Endothelial cell of umbilical vein (primary cell): Measurements from ENCODE around the gene DNAJC12. TPM values are rescaled to one million over a fixed set of nuclear protein-coding genes. Genes with fewer than 3 reads are reported as not detected.

Experiments used
- BruUV-seq: library from RNA; stranded (reverse); fragments of 400-500 nt; replicated peaks from 2 replicates; lab custom pipeline; 2021; lab: Mats Ljungman, UMichigan
- CTCF ChIA-PET: fragments of 300-600, 350-600 bp; sonication (Branson Sonifier 250); formaldehyde crosslinking; loops from one replicate; lab custom pipeline; 2021; ENCODE audit warnings: antibody characterized with exemption, inconsistent platforms; lab: Charles Lee
- POLR2A ChIA-PET: fragments of 300-600, 350-600 bp; sonication (Branson Sonifier 250); formaldehyde crosslinking; loops from one replicate; lab custom pipeline; 2021; ENCODE audit warnings: antibody characterized with exemption, inconsistent platforms; lab: Charles Lee
- DNase-seq: peaks from one replicate; pipeline ENCODE4 v3.0.0-alpha.2; 2011; ENCODE audit warnings: low read depth, low spot score
- FAIRE-seq: peaks from 2 replicates; lab custom pipeline; 2011; peaks lifted over from hg19 to GRCh38; lab: Jason Lieb, UNC
- H2AFZ ChIP-seq: 2 replicates; pipeline ENCODE4 v1.6.0; 2012; ENCODE audit warnings: low read depth, low read length, control low read depth, inconsistent platforms
- H3K27ac ChIP-seq: 2 replicates; pipeline ENCODE4 v1.5.1; 2011; ENCODE audit warnings: low read depth, mild to moderate bottlenecking, control low read depth, low read length, moderate library complexity; ENCODE audit not compliant: insufficient read depth
- H3K27me3 ChIP-seq, 2 experiments: 2 replicates each; pipeline versions ENCODE4 v1.6.0 to v1.6.1; 2011; ENCODE audit warnings: low read length in 2 of 2, mixed read lengths in 1 of 2; ENCODE audit not compliant: control insufficient read depth in 2 of 2, insufficient read depth in 2 of 2
- H3K36me3 ChIP-seq, 2 experiments: 2 replicates in 1 of 2; 3 replicates in 1 of 2; pipeline ENCODE4 v1.5.1; 2011; ENCODE audit warnings: low read length in 2 of 2, mild to moderate bottlenecking in 1 of 2, moderate library complexity in 1 of 2; ENCODE audit not compliant: control insufficient read depth in 2 of 2, insufficient read depth in 2 of 2; ENCODE audit errors: extremely low read depth in 1 of 2
- H3K4me1 ChIP-seq: 3 replicates; pipeline ENCODE4 v1.5.1; 2011; ENCODE audit warnings: mild to moderate bottlenecking, low read length; ENCODE audit not compliant: control insufficient read depth, insufficient read depth; ENCODE audit errors: extremely low read depth
- H3K4me2 ChIP-seq: 2 replicates; pipeline ENCODE4 v1.6.1; 2011; ENCODE audit warnings: low read length, control low read depth, mixed read lengths; ENCODE audit not compliant: insufficient read depth
- H3K4me3 ChIP-seq, 3 experiments: fragments of 200-600 bp in 1 of 3; sonication (generic), shearing (Covaris generic) in 1 of 3; replicated peaks in 1 of 3; 2 replicates each; pipeline ENCODE4 v1.5.1; 2011 to 2016; ENCODE audit warnings: control low read depth in 3 of 3, low read length in 3 of 3, mild to moderate bottlenecking in 2 of 3, inconsistent platforms in 1 of 3, low read depth in 1 of 3, moderate library complexity in 1 of 3; ENCODE audit not compliant: insufficient read depth in 1 of 3
- H3K79me2 ChIP-seq: 2 replicates; pipeline ENCODE4 v1.6.0; 2012; ENCODE audit warnings: low read length, inconsistent platforms; ENCODE audit not compliant: control insufficient read depth, insufficient read depth
- H3K9ac ChIP-seq: replicated peaks from 2 replicates; pipeline ENCODE3; 2011; ENCODE audit warnings: low read length, control low read depth; ENCODE audit not compliant: insufficient read depth; ENCODE audit errors: extremely low read depth
- H3K9me1 ChIP-seq: replicated peaks from 3 replicates; pipeline ENCODE4 v1.6.0; 2011; ENCODE audit warnings: mild to moderate bottlenecking, low read length; ENCODE audit not compliant: control insufficient read depth, insufficient read depth; ENCODE audit errors: extremely low read depth
- H3K9me3 ChIP-seq: replicated peaks from 2 replicates; pipeline ENCODE4 v1.5.1; 2012; ENCODE audit warnings: low read length, inconsistent platforms; ENCODE audit not compliant: control insufficient read depth, insufficient read depth
- H4K20me1 ChIP-seq: replicated peaks from 2 replicates; pipeline ENCODE3; 2011; ENCODE audit warnings: mild to moderate bottlenecking, low read length; ENCODE audit not compliant: control insufficient read depth, insufficient read depth; ENCODE audit errors: extremely low read depth
- CTCF ChIP-seq, 2 donors: IDR thresholded peaks; 1 replicate in 1 of 2; 2 replicates in 1 of 2; pipeline ENCODE4 v1.5.1; 2011; ENCODE audit warnings: low read length in 2 of 2, mild to moderate bottlenecking in 2 of 2, moderate library complexity in 2 of 2, control low read depth in 1 of 2, inconsistent platforms in 1 of 2, low read depth in 1 of 2; ENCODE audit not compliant: insufficient read depth in 1 of 2; ENCODE audit errors: extremely low read depth in 1 of 2
- EZH2 ChIP-seq: IDR thresholded peaks from 2 replicates; pipeline ENCODE4 v1.6.1; 2012; ENCODE audit warnings: borderline replicate concordance, low read depth, mild to moderate bottlenecking, moderate library complexity, low read length, inconsistent platforms; ENCODE audit not compliant: severe bottlenecking
- FOS ChIP-seq: IDR thresholded peaks from 2 replicates; pipeline ENCODE4 v1.6.1; 2011; ENCODE audit warnings: mild to moderate bottlenecking, low read length, moderate library complexity, borderline replicate concordance; ENCODE audit not compliant: insufficient read depth
- GATA2 ChIP-seq: IDR thresholded peaks from 2 replicates; pipeline ENCODE4 v1.7.0; 2011; ENCODE audit warnings: low read depth, mild to moderate bottlenecking, moderate library complexity, mixed read lengths, low read length; ENCODE audit not compliant: insufficient read length, insufficient read depth
- JUN ChIP-seq: IDR thresholded peaks from 2 replicates; pipeline ENCODE4 v1.6.1; 2011; ENCODE audit warnings: borderline replicate concordance, low read depth; ENCODE audit not compliant: insufficient read length, insufficient read depth
- MAX ChIP-seq: IDR thresholded peaks from 2 replicates; pipeline ENCODE4 v1.6.1; 2011; ENCODE audit not compliant: insufficient read depth, insufficient read length
- MYC ChIP-seq: IDR thresholded peaks from one replicate; pipeline ENCODE4 v1.6.1; 2011; ENCODE audit warnings: mild to moderate bottlenecking, low read depth, low read length
- POLR2A ChIP-seq: IDR thresholded peaks from 2 replicates; pipeline ENCODE4 v1.6.1; 2012; ENCODE audit warnings: low read depth, mild to moderate bottlenecking, control low read depth, low read length
- POLR2AphosphoS5 ChIP-seq: IDR thresholded peaks from 2 replicates; pipeline ENCODE4 v1.6.1; 2012; ENCODE audit warnings: low read depth, mild to moderate bottlenecking, control low read depth, low read length, moderate library complexity; ENCODE audit not compliant: insufficient read depth
- dilution Hi-C: fragments of 300-500 bp; cut with MboI; formaldehyde crosslinking; loops from one replicate; pipeline ENCODE4 v1.15.0; 2019; ENCODE audit warnings: low sequenced_read_pairs; ENCODE audit not compliant: extremely low pct_ligation_motif_present
- intact Hi-C: fragments of 100-400 bp; cut with micrococcal nuclease; formaldehyde crosslinking; loops from one replicate; pipeline ENCODE4 v1.10.0; 2022
- polyA plus RNA-seq, 4 experiments: library from polyadenylated mRNA; depleted of rRNA in 3 of 4; stranded (reverse) in 3 of 4; unstranded in 1 of 4; fragments of >200 nt; gene quantifications; 2 replicates each; pipeline versions ENCODE4 v1.2.1 to v1.2.3, GENCODE V29; 2011 to 2012; ENCODE audit warnings: missing spikeins in 1 of 4
- total RNA-seq: library from RNA; stranded (reverse); gene quantifications from 2 replicates; pipeline ENCODE4 v1.2.3, GENCODE V29; 2021

DNAJC12 gene
- total and polyA plus RNA-seq, 2 donors (not counting 3 experiments of a cell fraction or from before 2014, with no cell fraction given): 0.54 to 1.0 TPM

GRCh38 chr10:67794909-67795460, 43.0 kb downstream of the DNAJC12 start:
- dilution Hi-C loops: no loop called here

GRCh38 chr10:67794256-67794655, 43.7 kb downstream of the DNAJC12 start:
- Histone ChIP-seq H3K9me3 (no peaks in the 10 kb centered on the region), H3K4me3 (no peak overlapping the region), H3K27me3 (peaks cover 0 to 2% of the 10 kb centered on the region in 2 experiments), H3K36me3 (no peaks in the 10 kb centered on the region), H3K79me2 (no peaks in the 10 kb centered on the region), H3K4me1 (no peaks in the 10 kb centered on the region), H3K9ac (no peak overlapping the region), H4K20me1 (no peaks in the 10 kb centered on the region), H2AFZ (no peak overlapping the region), H3K4me2 (no peak overlapping the region), H3K9me1 (no peaks in the 10 kb centered on the region), H3K27ac (no peak overlapping the region)
- CTCF ChIA-PET: interaction anchor here (0.7 to 1.1 kb wide), 2 partner anchors 8 to 10 kb away, joined by 3 read pairs; no protein-coding TSS in a partner anchor
- no peak for TF ChIP-seq EZH2
- TF ChIP-seq GATA2: no peak
- no peak for TF ChIP-seq MYC
- TF ChIP-seq MAX: no peak
- TF ChIP-seq POLR2A: no peak
- TF ChIP-seq JUN: no peak
- no peak for TF ChIP-seq POLR2AphosphoS5
- TF ChIP-seq FOS: no peak
- no peak for TF ChIP-seq CTCF (IDR thresholded peaks at IDR 0.05; ENCODE audit: extremely low read depth in 1 of 2, insufficient read depth in 1 of 2, low read depth in 1 of 2, low read length in 2 of 2)
- intact Hi-C loops: no loop called here
- no peak for DNase-seq
- no TSS peak for BruUV-seq
- POLR2A ChIA-PET: no interaction called here
- no peak for FAIRE-seq
- dilution Hi-C loops: no loop called here

More at GRCh38 chr10:67794909-67795460, 43.0 kb downstream of the DNAJC12 start:
- TF ChIP-seq MYC (no peak), MAX (no peak), POLR2A (no peak)
- DNase-seq: no peak
- H3K27me3 ChIP-seq: no peaks in the 10 kb centered on the region
- H3K4me2 ChIP-seq: no peak overlapping the region
- ChIA-PET CTCF (interaction anchor here (0.7 to 1.1 kb wide), 2 partner anchors 9 to 10 kb away, joined by 3 read pairs; no protein-coding TSS in a partner anchor), POLR2A (no interaction called here)
- H3K4me1 ChIP-seq: no peaks in the 10 kb centered on the region
- no peak overlapping the region for H2AFZ ChIP-seq
- no peak overlapping the region for H3K9ac ChIP-seq
- no peak for FAIRE-seq
- BruUV-seq: no TSS peak
- no peaks in the 10 kb centered on the region for H3K9me1 ChIP-seq
- no peaks in the 10 kb centered on the region for H4K20me1 ChIP-seq
- H3K9me3 ChIP-seq: no peaks in the 10 kb centered on the region
- no peaks in the 10 kb centered on the region for H3K36me3 ChIP-seq
- no peaks in the 10 kb centered on the region for H3K79me2 ChIP-seq
- H3K27ac ChIP-seq: no peak overlapping the region
- no peak overlapping the region for H3K4me3 ChIP-seq
- intact Hi-C loops: no loop called here
